Peyer's patch (tissue), 4 donors: ENCODE results near the gene KAT2B. TPM values are rescaled to one million over a fixed set of nuclear protein-coding genes. Genes with fewer than 3 reads are reported as not detected.
A peak's percentile ranks its signal among the peaks of the same experiment; 100 is the strongest.

Experiments used
- DNase-seq, 3 donors: peaks; one replicate each; pipeline ENCODE4 v3.0.0-alpha.2; 2017 to 2019
- H3K27ac ChIP-seq, 4 donors: fragments of 200-600 bp; sonication (generic); one replicate each; pipeline ENCODE4 v1.5.1; 2016 to 2019
- H3K27me3 ChIP-seq, 2 donors: fragments of 200-600 bp; sonication (generic); one replicate each; pipeline ENCODE4 v1.5.1; 2019
- H3K36me3 ChIP-seq, 3 donors: fragments of 200-600 bp; sonication (generic); one replicate each; pipeline ENCODE4 v1.5.1; 2016 to 2019
- H3K4me1 ChIP-seq, 4 donors: fragments of 200-600 bp; sonication (generic); one replicate each; pipeline ENCODE4 v1.5.1; 2016 to 2019
- H3K4me3 ChIP-seq, 4 donors: fragments of 200-600 bp; sonication (generic); 1 replicate in 3 of 4; 2 replicates in 1 of 4; pipeline ENCODE4 v1.5.1; 2016 to 2019; ENCODE audit warnings: mild to moderate bottlenecking in 1 of 4
- H3K9me3 ChIP-seq, 4 donors: fragments of 200-600 bp; sonication (generic); one replicate each; pipeline ENCODE4 v1.5.1; 2016 to 2019; ENCODE audit warnings: mild to moderate bottlenecking in 1 of 4
- POLR2A ChIP-seq, 2 donors: fragments of 450-650 bp; IDR thresholded peaks; one replicate each; pipeline ENCODE4 v1.5.1; 2017; ENCODE audit warnings: antibody characterized with exemption in 2 of 2, mild to moderate bottlenecking in 2 of 2, moderate library complexity in 2 of 2
- total RNA-seq, 4 donors: library from RNA; depleted of rRNA; stranded (reverse); fragments of >200 nt; gene quantifications; one replicate each; pipeline ENCODE4 v1.1.0, GENCODE V29; 2016
- TF ChIP-seq, protein P1 (sequence below), 6 experiments: fragments of 450-650 bp in 4 of 6; fragments of 200-600 bp in 2 of 6; sonication (generic) in 1 of 6; IDR thresholded peaks; one replicate each; pipeline ENCODE4 v1.5.1; 2017 to 2019; ENCODE audit warnings: antibody characterized with exemption in 6 of 6, mild to moderate bottlenecking in 3 of 6, moderate library complexity in 1 of 6

The KAT2B gene
- total RNA-seq, 4 donors from 2014 or later: 28.0 to 46.2 (median 42.9) TPM

DNA sequence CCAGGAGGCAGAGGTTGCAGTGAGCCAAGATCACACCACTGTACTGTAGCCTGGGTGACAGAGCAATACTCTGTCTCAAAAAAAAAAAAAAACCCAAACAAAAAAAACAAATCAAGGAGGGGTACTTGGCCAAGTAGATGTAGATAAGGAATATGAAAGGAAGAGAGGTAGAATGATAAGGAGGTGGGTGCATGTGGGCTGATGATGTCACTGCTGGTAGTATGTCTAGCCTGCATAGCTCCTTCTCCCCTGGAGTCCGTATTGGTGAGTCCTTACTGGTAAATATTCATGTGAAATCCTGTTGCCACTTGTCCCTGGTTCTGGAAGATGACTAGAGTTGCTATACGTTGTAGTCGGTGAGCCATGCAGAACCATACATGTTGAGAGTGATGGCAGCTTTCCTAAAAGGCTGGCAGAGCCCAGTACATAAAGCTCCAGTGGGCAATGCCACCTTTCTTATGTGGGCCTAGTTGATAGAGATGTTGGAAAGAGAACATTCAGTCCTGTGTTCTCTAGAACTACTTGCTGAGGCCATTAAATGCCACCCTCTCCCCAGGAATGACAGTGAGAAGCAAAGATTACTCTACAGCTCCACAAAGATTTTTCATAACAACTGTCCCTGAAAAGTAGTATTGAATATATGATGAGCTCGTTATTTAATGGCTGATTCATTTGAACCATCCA is 11.0 kb downstream of the KAT2B start:
- Histone ChIP-seq H3K27me3 (no peaks in the 10 kb centered on the region), H3K4me1 (peaks cover 0 to 32% (median 9%) of the 10 kb centered on the region in 4 donors)

DNA sequence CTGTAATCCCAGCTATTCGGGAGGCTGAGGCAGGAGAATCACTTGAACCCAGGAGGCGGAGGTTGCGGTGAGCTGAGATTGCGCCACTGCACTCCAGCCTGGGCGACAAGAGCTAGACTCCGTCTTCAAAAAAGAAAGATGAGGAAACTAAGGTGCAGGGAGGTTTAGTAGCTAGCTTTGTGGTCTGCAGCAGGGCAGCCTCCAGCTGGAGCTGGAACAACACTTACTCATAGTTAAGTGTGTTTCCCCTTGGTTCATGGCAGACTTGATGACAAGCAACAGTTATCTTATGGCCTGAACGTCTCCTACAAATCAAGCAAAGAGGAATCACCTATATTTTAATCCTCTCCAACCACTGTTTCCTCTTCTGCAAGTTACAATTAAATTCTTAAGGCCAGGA is 12.6 kb downstream of the KAT2B start:
- H3K27ac ChIP-seq: no peak overlapping the region
- H3K4me1 ChIP-seq: peaks cover 2 to 41% (median 9%) of the 10 kb centered on the region in 4 donors
- TF ChIP-seq, protein P1, sequence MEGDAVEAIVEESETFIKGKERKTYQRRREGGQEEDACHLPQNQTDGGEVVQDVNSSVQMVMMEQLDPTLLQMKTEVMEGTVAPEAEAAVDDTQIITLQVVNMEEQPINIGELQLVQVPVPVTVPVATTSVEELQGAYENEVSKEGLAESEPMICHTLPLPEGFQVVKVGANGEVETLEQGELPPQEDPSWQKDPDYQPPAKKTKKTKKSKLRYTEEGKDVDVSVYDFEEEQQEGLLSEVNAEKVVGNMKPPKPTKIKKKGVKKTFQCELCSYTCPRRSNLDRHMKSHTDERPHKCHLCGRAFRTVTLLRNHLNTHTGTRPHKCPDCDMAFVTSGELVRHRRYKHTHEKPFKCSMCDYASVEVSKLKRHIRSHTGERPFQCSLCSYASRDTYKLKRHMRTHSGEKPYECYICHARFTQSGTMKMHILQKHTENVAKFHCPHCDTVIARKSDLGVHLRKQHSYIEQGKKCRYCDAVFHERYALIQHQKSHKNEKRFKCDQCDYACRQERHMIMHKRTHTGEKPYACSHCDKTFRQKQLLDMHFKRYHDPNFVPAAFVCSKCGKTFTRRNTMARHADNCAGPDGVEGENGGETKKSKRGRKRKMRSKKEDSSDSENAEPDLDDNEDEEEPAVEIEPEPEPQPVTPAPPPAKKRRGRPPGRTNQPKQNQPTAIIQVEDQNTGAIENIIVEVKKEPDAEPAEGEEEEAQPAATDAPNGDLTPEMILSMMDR (IDR thresholded peaks at IDR 0.05): no peak
- no peak for TF ChIP-seq POLR2A (IDR thresholded peaks at IDR 0.05)
- no peaks in the 10 kb centered on the region for H3K27me3 ChIP-seq
- no peaks in the 10 kb centered on the region for H3K36me3 ChIP-seq
- no peaks in the 10 kb centered on the region for H3K9me3 ChIP-seq
- no peak for DNase-seq
- no peak overlapping the region for H3K4me3 ChIP-seq

More for the DNA sequence above, 11.0 kb downstream of the KAT2B start:
- TF ChIP-seq POLR2A (IDR thresholded peaks at IDR 0.05): no peak
- TF ChIP-seq, protein P1 (IDR thresholded peaks at IDR 0.05): no peak
- H3K36me3 ChIP-seq: no peaks in the 10 kb centered on the region
- no peak overlapping the region for H3K4me3 ChIP-seq
- no peak overlapping the region for H3K27ac ChIP-seq
- no peak for DNase-seq
- H3K9me3 ChIP-seq: no peaks in the 10 kb centered on the region

DNA sequence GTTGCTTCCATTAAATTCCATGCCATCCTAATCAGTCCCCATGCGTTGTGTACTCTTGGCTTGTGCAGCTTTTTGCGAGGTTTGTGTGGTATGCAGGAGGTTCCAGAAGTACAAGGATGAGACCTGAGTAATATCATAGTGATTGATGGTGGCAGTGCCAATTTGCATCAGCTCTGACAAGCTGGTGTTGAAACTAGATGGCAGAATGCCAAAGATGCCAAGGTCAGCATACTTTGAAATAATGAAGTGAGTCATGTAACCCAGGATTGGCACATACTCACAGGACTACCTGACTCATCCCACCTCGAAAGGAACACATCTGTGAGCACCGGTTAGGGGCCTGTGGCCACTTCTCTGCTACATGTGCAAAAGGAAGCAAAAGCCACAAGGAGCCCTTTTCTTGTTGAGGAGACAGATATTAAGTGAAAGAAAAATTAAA is 14.3 kb downstream of the KAT2B start:
- Histone ChIP-seq H3K9me3 (no peaks in the 10 kb centered on the region), H3K4me1 (peaks cover 0 to 37% (median 8%) of the 10 kb centered on the region in 4 donors), H3K4me3 (no peak overlapping the region), H3K36me3 (no peaks in the 10 kb centered on the region), H3K27ac (peak overlapping the region; percentile 6 to 55 (median 34)), H3K27me3 (no peaks in the 10 kb centered on the region)
- TF ChIP-seq, protein P1 (IDR thresholded peaks at IDR 0.05): no peak
- TF ChIP-seq POLR2A (IDR thresholded peaks at IDR 0.05): no peak
- peak; percentile 41 to 84 (median 51) for DNase-seq

DNA sequence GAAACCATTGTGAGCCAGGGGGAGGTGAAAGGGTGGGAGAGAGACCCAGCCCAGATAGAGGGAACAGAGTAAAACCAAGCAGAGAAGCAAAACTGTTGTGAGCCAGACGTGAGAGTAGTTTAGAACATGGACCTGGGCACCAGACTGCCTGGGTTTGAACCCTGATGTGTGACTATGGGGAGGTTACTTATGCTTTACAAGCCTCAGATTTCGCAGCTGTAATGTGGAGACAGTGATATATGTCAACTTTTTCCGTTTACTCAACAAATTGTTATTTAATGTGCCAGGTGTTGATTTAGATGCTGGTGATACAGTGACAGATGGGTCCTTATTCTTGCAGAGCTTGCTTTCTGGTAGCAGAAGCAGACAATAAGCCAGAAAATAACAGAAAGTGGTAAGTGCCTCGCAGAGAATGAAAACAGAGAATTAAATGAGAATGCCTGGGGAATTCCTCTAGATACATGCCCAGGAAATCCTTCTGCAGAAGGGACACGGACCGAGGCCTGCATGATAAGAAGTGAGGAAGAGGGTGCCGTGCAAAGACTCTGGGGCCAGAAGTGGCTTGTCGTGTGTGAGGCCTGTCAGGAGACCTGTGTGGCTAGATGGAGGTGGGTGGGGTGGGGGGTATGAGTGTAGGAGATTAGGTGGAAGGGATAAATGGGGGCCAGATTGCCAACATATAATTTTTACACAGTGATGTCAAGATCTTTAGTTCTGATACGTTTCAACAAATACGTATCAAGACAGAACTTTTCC is 15.0 kb downstream of the KAT2B start:
- Histone ChIP-seq H3K27me3 (no peaks in the 10 kb centered on the region), H3K4me1 (peaks cover 0 to 37% (median 8%) of the 10 kb centered on the region in 4 donors), H3K36me3 (no peaks in the 10 kb centered on the region), H3K9me3 (no peaks in the 10 kb centered on the region), H3K4me3 (no peak overlapping the region), H3K27ac (peak overlapping the region; percentile 6 to 55 (median 34))
- TF ChIP-seq, protein P1 (IDR thresholded peaks at IDR 0.05): no peak
- no peak for TF ChIP-seq POLR2A (IDR thresholded peaks at IDR 0.05)
- DNase-seq: no peak

DNA sequence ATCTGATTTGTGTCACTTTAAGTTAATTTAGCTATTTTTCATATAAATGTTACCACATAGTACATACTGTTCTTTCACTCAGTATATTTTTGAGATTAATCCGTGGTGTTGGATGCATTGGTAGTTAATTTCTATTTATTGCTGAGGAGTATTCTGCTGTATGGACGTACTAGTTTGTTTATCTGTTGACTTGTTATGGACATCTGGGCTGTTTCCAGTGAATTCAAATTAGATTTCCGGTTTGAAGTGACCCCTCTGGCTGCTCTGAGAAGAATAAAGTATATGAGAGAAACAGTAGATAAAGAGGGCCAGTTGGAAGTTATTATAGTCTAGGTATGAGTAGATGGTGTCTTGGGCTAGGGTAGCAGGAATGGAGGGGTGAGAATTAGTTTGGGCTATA is 15.6 kb downstream of the KAT2B start:
- no peak for TF ChIP-seq POLR2A (IDR thresholded peaks at IDR 0.05)
- TF ChIP-seq, protein P1 (IDR thresholded peaks at IDR 0.05): no peak
- Histone ChIP-seq H3K27me3 (no peaks in the 10 kb centered on the region), H3K27ac (peak overlapping the region in 3 of 4 donors; percentile 27 to 55 (median 42))

More for the DNA sequence above, 15.6 kb downstream of the KAT2B start:
- DNase-seq: no peak
- no peak overlapping the region for H3K4me3 ChIP-seq
- peaks cover 0 to 37% (median 9%) of the 10 kb centered on the region in 4 donors for H3K4me1 ChIP-seq
- no peaks in the 10 kb centered on the region for H3K36me3 ChIP-seq
- H3K9me3 ChIP-seq: no peaks in the 10 kb centered on the region
